GM12878 (cell line): ENCODE results near the gene LGI2. TPM values are rescaled to one million over a fixed set of nuclear protein-coding genes. Genes with fewer than 3 reads are reported as not detected.

Experiments
- ATAC-seq: fragments of 200-7000 bp; cut with Tn5 transposase; 3 replicates; pipeline ENCODE4 v1.9.1; 2020; ENCODE audit warnings: mild to moderate bottlenecking, moderate library complexity
- BruUV-seq: library from RNA; stranded (reverse); fragments of 400-500 nt; replicated peaks from 2 replicates; lab custom pipeline; 2021; lab: Mats Ljungman, UMichigan
- CTCF ChIA-PET: fragments of 300-600 bp; sonication (Branson Sonifier 250); formaldehyde crosslinking; extraction: SDS; loops from one replicate; lab custom pipeline; 2021; ENCODE audit warnings: inconsistent platforms; lab: Yijun Ruan, JAX
- POLR2A ChIA-PET: fragments of 350-600 bp; formaldehyde crosslinking; extraction: SDS; loops from one replicate; lab custom pipeline; 2021; ENCODE audit warnings: inconsistent platforms; lab: Charles Lee
- RAD21 ChIA-PET: fragments of 300-600 bp; sonication (Branson Sonifier 250); formaldehyde crosslinking; loops from one replicate; lab custom pipeline; 2023; ENCODE audit warnings: antibody characterized with exemption; ENCODE audit not compliant: unreplicated experiment; lab: Charles Lee
- SMC1A ChIA-PET: fragments of 300-600 bp; sonication (Branson Sonifier 250); formaldehyde crosslinking; loops from one replicate; lab custom pipeline; 2023; ENCODE audit not compliant: unreplicated experiment, uncharacterized antibody; lab: Charles Lee
- DNase-seq: peaks from one replicate; pipeline ENCODE4 v3.0.0-alpha.2; 2011; ENCODE audit warnings: low read depth, low spot score
- FAIRE-seq: peaks from 3 replicates; lab custom pipeline; 2011; peaks lifted over from hg19 to GRCh38; lab: Jason Lieb, UNC
- H2AFZ ChIP-seq: 2 replicates; pipeline ENCODE4 v1.6.0; 2011; ENCODE audit warnings: low read depth, low read length, control low read depth; ENCODE audit not compliant: control insufficient read depth
- H3K27ac ChIP-seq: 2 replicates; pipeline ENCODE4 v1.5.1; 2011; ENCODE audit warnings: control low read depth; ENCODE audit not compliant: control insufficient read depth, insufficient read depth
- H3K27me3 ChIP-seq, 2 experiments: replicated peaks in 1 of 2; 2 replicates each; pipeline versions ENCODE4 v1.6.0 to v1.6.1; 2011; ENCODE audit warnings: low read length in 1 of 2; ENCODE audit not compliant: control insufficient read depth in 2 of 2, insufficient read depth in 2 of 2
- H3K36me3 ChIP-seq, 2 experiments: 2 replicates each; pipeline ENCODE4 v1.5.1; 2011; ENCODE audit warnings: low read length in 1 of 2; ENCODE audit not compliant: control insufficient read depth in 2 of 2, insufficient read depth in 2 of 2
- H3K4me1 ChIP-seq: 2 replicates; pipeline ENCODE4 v1.6.1; 2011; ENCODE audit warnings: mild to moderate bottlenecking, low read length, moderate library complexity, mixed read lengths; ENCODE audit not compliant: control insufficient read depth, insufficient read depth
- H3K4me2 ChIP-seq: 2 replicates; pipeline ENCODE4 v1.6.0; 2011; ENCODE audit warnings: control low read depth; ENCODE audit not compliant: control insufficient read depth, insufficient read depth
- H3K4me3 ChIP-seq: fragments of 200-600 bp; sonication (generic); 2 replicates; pipeline ENCODE4 v1.5.1; 2016
- H3K79me2 ChIP-seq: 2 replicates; pipeline ENCODE4 v1.6.0; 2011; ENCODE audit warnings: low read length; ENCODE audit not compliant: control insufficient read depth, insufficient read depth
- H3K9ac ChIP-seq: 2 replicates; pipeline ENCODE4 v1.8.0; 2011; ENCODE audit warnings: low read length, control low read depth, mixed read lengths; ENCODE audit not compliant: control insufficient read depth, insufficient read depth
- H3K9me3 ChIP-seq: replicated peaks from 3 replicates; pipeline ENCODE4 v1.5.1; 2011; ENCODE audit warnings: mild to moderate bottlenecking, low read length; ENCODE audit not compliant: control insufficient read depth, insufficient read depth
- H4K20me1 ChIP-seq: 2 replicates; pipeline ENCODE4 v1.6.0; 2011; ENCODE audit not compliant: control insufficient read depth, insufficient read depth
- CBX3 ChIP-seq: fragments of 200-600 bp; sonication (generic); IDR thresholded peaks from 2 replicates; pipeline ENCODE4 v1.6.1; 2016; ENCODE audit warnings: low read depth, borderline replicate concordance
- HCFC1 ChIP-seq: fragments of 150-350 bp; IDR thresholded peaks from 2 replicates; pipeline ENCODE4 v1.6.1; 2014; ENCODE audit warnings: low read length
- NFYB ChIP-seq: IDR thresholded peaks from 2 replicates; pipeline ENCODE4 v1.6.1; 2011; ENCODE audit warnings: low read depth, mild to moderate bottlenecking, low read length, improper control_type of control experiment, moderate library complexity; ENCODE audit not compliant: insufficient read depth
- PKNOX1 ChIP-seq: fragments of 450-650 bp; IDR thresholded peaks from 2 replicates; pipeline ENCODE4 v1.6.1; 2016; ENCODE audit warnings: mild to moderate bottlenecking
- ZNF592 ChIP-seq: fragments of 450-650 bp; IDR thresholded peaks from 2 replicates; pipeline ENCODE4 v1.6.1; 2017; ENCODE audit warnings: mild to moderate bottlenecking, moderate library complexity
- WGBS: methylation state at CpG from one replicate; pipeline ENCODE4 v1.1.6; 2016; ENCODE audit warnings: low lambda C conversion rate; ENCODE audit not compliant: insufficient replicate concordance, insufficient coverage; ENCODE audit errors: missing lambda C conversion rate; 5-methylcytosine and 5-hydroxymethylcytosine counted together
- in situ Hi-C: fragments of 300-500 bp; cut with MboI; formaldehyde crosslinking; loops from 9 replicates; pipeline ENCODE4 v1.14.3; 2018; ENCODE audit warnings: mixed read lengths
- intact Hi-C: fragments of 100-400 bp; cut with micrococcal nuclease; formaldehyde crosslinking; loops from one replicate; pipeline ENCODE4 v1.14.2; 2022; ENCODE audit not compliant: unreplicated experiment
- polyA plus RNA-seq, 11 experiments: library from polyadenylated mRNA; depleted of rRNA in 4 of 11; unstranded in 6 of 11; stranded (reverse) in 5 of 11; fragments of >200 nt; fragmentation: Nextera tagmentation in 4 of 11; fragmentation: Illumina TruSeq in 1 of 11; extraction: Ambion mirVana in 4 of 11; extraction: Trizol in 1 of 11; gene quantifications; 1 replicate in 1 of 11; 2 replicates in 10 of 11; pipeline versions ENCODE4 v1.2.1 to v1.2.3, GENCODE V29; 2011 to 2016; ENCODE audit warnings: inconsistent platforms in 2 of 11, missing spikeins in 2 of 11, low read depth in 1 of 11
- total RNA-seq, 4 experiments: library from RNA; depleted of rRNA in 3 of 4; stranded (reverse); fragments of >200 nt in 3 of 4; fragmentation: Illumina TruSeq in 1 of 4; extraction: Trizol in 1 of 4; gene quantifications; 2 replicates each; pipeline versions ENCODE4 v1.2.1 to v1.2.3, GENCODE V29; 2013 to 2021

The LGI2 gene
- total and polyA plus RNA-seq, 10 of the 15 experiments (the other 5 are each of a cell fraction or from before 2014, with no cell fraction given) = not detected

- RAD21 ChIA-PET = no interaction called here
- in situ Hi-C loops = no loop called here
- CTCF ChIA-PET = interaction anchor here (0.6 to 1.2 kb wide), 2 partner anchors 40 to 337 kb away, joined by 3 to 5 read pairs; no protein-coding TSS in a partner anchor
- no peaks in the 10 kb centered on the region for H4K20me1 ChIP-seq
- no peak overlapping the region for H3K4me3 ChIP-seq
- no TSS peak for BruUV-seq
- TF ChIP-seq NFYB (no peak), PKNOX1 (no peak), ZNF592 (no peak), HCFC1 (no peak), CBX3 (no peak)
- POLR2A ChIA-PET = no interaction called here
- no peaks in the 10 kb centered on the region for H3K36me3 ChIP-seq
- DNase-seq (no peak), ATAC-seq (no peak), FAIRE-seq (no peak)
- no peaks in the 10 kb centered on the region; a peak in 1 of 4 replicates for H3K27me3 ChIP-seq
- no peaks in the 10 kb centered on the region for H3K4me1 ChIP-seq
- SMC1A ChIA-PET = no interaction called here
- no peak overlapping the region for H3K27ac ChIP-seq
- intact Hi-C loops = no loop called here
- no peak overlapping the region for H3K4me2 ChIP-seq
- WGBS = 2% methylated on average over 5 of the region's 5 CpGs
- no peaks in the 10 kb centered on the region for H3K79me2 ChIP-seq
- H3K9me3 ChIP-seq = no peaks in the 10 kb centered on the region
- H3K9ac ChIP-seq = no peak overlapping the region
- H2AFZ ChIP-seq = no peak overlapping the region
Observed at GRCh38 chr4:25020236-25020635, 10.5 kb downstream of the LGI2 start.
